Ishikawa (cell line): ENCODE data around the gene SHISA9.

Experiments used
- CEBPB ChIP-seq: IDR thresholded peaks from 2 replicates; pipeline ENCODE4 v1.6.1; 2012
- CREB1 ChIP-seq: IDR thresholded peaks from 2 replicates; pipeline ENCODE4 v1.6.1; 2012; ENCODE audit warnings: low read depth
- EGR1 ChIP-seq: IDR thresholded peaks from 2 replicates; pipeline ENCODE4 v1.6.1; 2012
- EP300 ChIP-seq: IDR thresholded peaks from 2 replicates; pipeline ENCODE4 v1.6.1; 2012; ENCODE audit warnings: borderline replicate concordance
- FOXM1 ChIP-seq: IDR thresholded peaks from 2 replicates; pipeline ENCODE4 v1.6.1; 2012; ENCODE audit warnings: low read depth, borderline replicate concordance
- MAX ChIP-seq: IDR thresholded peaks from 2 replicates; pipeline ENCODE4 v1.6.1; 2012
- NFIC ChIP-seq: IDR thresholded peaks from 2 replicates; pipeline ENCODE4 v1.6.1; 2012
- RAD21 ChIP-seq: IDR thresholded peaks from 2 replicates; pipeline ENCODE4 v1.6.1; 2012; ENCODE audit warnings: low read depth
- REST ChIP-seq: IDR thresholded peaks from 2 replicates; pipeline ENCODE4 v1.6.1; 2012; ENCODE audit warnings: low read depth, mild to moderate bottlenecking
- TAF1 ChIP-seq: IDR thresholded peaks from 2 replicates; pipeline ENCODE4 v1.6.1; 2012; ENCODE audit warnings: low read depth, mild to moderate bottlenecking
- TCF12 ChIP-seq: IDR thresholded peaks from 2 replicates; pipeline ENCODE4 v1.6.1; 2012; ENCODE audit warnings: low read depth
- TEAD4 ChIP-seq: IDR thresholded peaks from 2 replicates; pipeline ENCODE4 v1.6.1; 2012
- USF1 ChIP-seq: IDR thresholded peaks from 2 replicates; pipeline ENCODE4 v1.6.1; 2012
- YY1 ChIP-seq: IDR thresholded peaks from 2 replicates; pipeline ENCODE4 v1.6.1; 2012; ENCODE audit warnings: low read depth
- ZBTB7A ChIP-seq: IDR thresholded peaks from 2 replicates; pipeline ENCODE4 v1.6.1; 2012; ENCODE audit warnings: low read depth

The SHISA9 gene

GRCh38 chr16:13042291-13042685, 140.9 kb downstream of the SHISA9 start:
- no peak for TF ChIP-seq TEAD4
- TF ChIP-seq YY1: no peak
- no peak for TF ChIP-seq ZBTB7A
- no peak for TF ChIP-seq FOXM1
- no peak for TF ChIP-seq NFIC
- TF ChIP-seq REST: no peak
- TF ChIP-seq RAD21: no peak
- TF ChIP-seq TCF12: no peak
- no peak for TF ChIP-seq CEBPB
- no peak for TF ChIP-seq USF1

- TF ChIP-seq REST (no peak), NFIC (no peak), YY1 (no peak), EP300 (no peak), TAF1 (no peak), FOXM1 (no peak), TEAD4 (no peak), MAX (no peak), RAD21 (no peak), ZBTB7A (no peak), CEBPB (no peak), USF1 (no peak), TCF12 (no peak), CREB1 (no peak), EGR1 (no peak)
Observed at GRCh38 chr16:13046061-13046821, 144.8 kb downstream of the SHISA9 start.

GRCh38 chr16:13047276-13047675, 145.9 kb downstream of the SHISA9 start:
- TF ChIP-seq REST: no peak
- no peak for TF ChIP-seq NFIC
- no peak for TF ChIP-seq TEAD4
- no peak for TF ChIP-seq RAD21
- no peak for TF ChIP-seq FOXM1
- no peak for TF ChIP-seq EGR1
- TF ChIP-seq CEBPB: no peak
- no peak for TF ChIP-seq EP300
- TF ChIP-seq CREB1: no peak
- no peak for TF ChIP-seq USF1
- TF ChIP-seq ZBTB7A: no peak
- no peak for TF ChIP-seq TAF1
- TF ChIP-seq YY1: no peak
- TF ChIP-seq TCF12: no peak
- no peak for TF ChIP-seq MAX

GRCh38 chr16:13049688-13050087, 148.3 kb downstream of the SHISA9 start:
- TF ChIP-seq CREB1: no peak
- TF ChIP-seq ZBTB7A: no peak
- TF ChIP-seq NFIC: no peak
- TF ChIP-seq TAF1: no peak
- TF ChIP-seq CEBPB: no peak
- TF ChIP-seq EP300: no peak
- no peak for TF ChIP-seq MAX
- TF ChIP-seq FOXM1: no peak
- TF ChIP-seq TEAD4: no peak
- no peak for TF ChIP-seq TCF12
- no peak for TF ChIP-seq YY1
- TF ChIP-seq REST: no peak
- TF ChIP-seq USF1: no peak
- TF ChIP-seq RAD21: no peak
